Panc1 (cell line): ENCODE measurements around the gene NAT16.

Experiments used
- CTCF ChIP-seq: fragments of 450-650 bp; IDR thresholded peaks from 2 replicates; pipeline ENCODE4 v1.5.1; 2017; ENCODE audit warnings: mild to moderate bottlenecking
- POLR2AphosphoS5 ChIP-seq: IDR thresholded peaks from 2 replicates; pipeline ENCODE4 v1.6.1; 2012; ENCODE audit warnings: mild to moderate bottlenecking, low read depth, low read length, moderate library complexity
- REST ChIP-seq, 2 experiments: IDR thresholded peaks; 2 replicates each; pipeline ENCODE4 v1.6.1; 2011 to 2012; ENCODE audit warnings: low read depth in 2 of 2, control low read depth in 1 of 2, low read length in 1 of 2, mild to moderate bottlenecking in 1 of 2, moderate library complexity in 1 of 2; ENCODE audit not compliant: insufficient read depth in 1 of 2

GRCh38 chr7:101153969-101154692, 26.0 kb downstream of the NAT16 start, which contains the start of gene AP1S1:
- peak in 1 of 2 experiments; percentile 51; a peak in 1 of 4 replicates for TF ChIP-seq REST (IDR thresholded peaks at IDR 0.05; ENCODE audit: insufficient read depth in 1 of 2, low read depth in 2 of 2, low read length in 1 of 2)
- TF ChIP-seq CTCF = no peak
- 0 out of 2 replicates have a peak, but pooled peaks have one; percentile 22 for TF ChIP-seq POLR2AphosphoS5
